T-helper 1 cell treated with Interleukin-12 subunit alpha and Interleukin-12 subunit beta and Interleukin-4 antibody, amounts not matched to agents 30 μg/mL and 1 μg/mL, for 36 hours (primary cell): ENCODE results near the gene S100A3.
"Not testable (repeated sequence)": the region's sequence is repeated elsewhere in the genome, so short reads cannot be mapped to it uniquely, and the experiment has no call there.

Experiments
- H3K27ac Mint-ChIP-seq: one replicate; pipeline ENCODE4 v1.8.0; 2021; ENCODE audit warnings: mild to moderate bottlenecking, mixed read lengths
- H3K27me3 Mint-ChIP-seq: one replicate; pipeline ENCODE4 v1.8.0; 2021; ENCODE audit warnings: low read depth, mixed read lengths
- H3K36me3 Mint-ChIP-seq: one replicate; pipeline ENCODE4 v1.8.0; 2021; ENCODE audit warnings: low read depth, mixed read lengths
- H3K4me1 Mint-ChIP-seq: one replicate; pipeline ENCODE4 v1.8.0; 2021; ENCODE audit warnings: low read depth, mixed read lengths
- H3K4me3 Mint-ChIP-seq: one replicate; pipeline ENCODE4 v1.8.0; 2021; ENCODE audit warnings: mild to moderate bottlenecking, moderate library complexity, mixed read lengths
- H3K9me3 Mint-ChIP-seq: one replicate; pipeline ENCODE4 v1.8.0; 2021; ENCODE audit warnings: mixed read lengths

Gene S100A3

DNA sequence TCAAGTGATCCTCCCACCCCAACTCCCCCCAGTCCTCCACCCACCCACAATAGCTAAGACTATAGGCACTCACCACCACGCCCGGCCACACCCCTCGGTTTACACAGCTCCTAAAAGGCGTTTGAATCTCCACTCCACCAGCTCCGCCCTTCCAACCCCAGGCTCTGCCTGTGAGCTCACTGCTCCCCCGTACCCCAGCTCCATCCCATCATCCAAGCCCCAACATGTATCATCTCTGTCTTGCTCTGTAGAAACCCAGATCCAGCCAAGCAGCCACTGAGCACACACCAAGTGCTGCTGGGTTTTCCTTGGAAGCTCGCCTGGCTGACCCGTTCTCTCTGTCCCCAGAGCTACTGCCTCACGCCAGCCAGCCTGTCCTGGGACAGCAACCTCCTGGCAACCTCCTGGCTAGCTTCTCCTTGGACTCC lies 28.6 kb upstream of the S100A3 start:
- Mint-ChIP-seq H3K36me3 (no peaks in the 10 kb centered on the region), H3K27ac (no peak overlapping the region), H3K4me1 (peaks cover 7% of the 10 kb centered on the region), H3K4me3 (no peak overlapping the region), H3K27me3 (peaks cover 32% of the 10 kb centered on the region), H3K9me3 (no peaks in the 10 kb centered on the region)

DNA sequence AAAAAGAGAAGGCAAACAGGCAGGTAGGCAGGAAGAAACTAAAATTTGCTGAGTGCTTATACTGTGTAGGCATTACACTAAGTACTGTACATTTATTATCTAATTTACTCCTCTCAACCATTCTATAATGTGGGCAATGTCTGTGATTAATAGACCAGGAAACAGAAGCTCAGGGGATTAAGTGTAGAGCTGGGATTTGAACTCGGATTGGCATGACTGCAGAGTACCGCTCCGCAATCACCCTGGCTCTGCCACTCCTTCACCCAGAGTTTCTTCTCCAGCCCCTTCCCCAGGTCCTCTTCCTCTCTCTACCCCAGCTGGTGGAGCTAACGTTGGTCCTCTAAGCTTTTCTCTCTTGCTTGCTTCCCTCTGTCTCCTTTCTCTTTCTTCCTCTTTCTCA lies 28.1 kb upstream of the S100A3 start:
- Mint-ChIP-seq H3K36me3 (no peaks in the 10 kb centered on the region), H3K9me3 (no peaks in the 10 kb centered on the region), H3K4me3 (no peak overlapping the region), H3K4me1 (peaks cover 11% of the 10 kb centered on the region), H3K27ac (no peak overlapping the region), H3K27me3 (peaks cover 32% of the 10 kb centered on the region)

DNA sequence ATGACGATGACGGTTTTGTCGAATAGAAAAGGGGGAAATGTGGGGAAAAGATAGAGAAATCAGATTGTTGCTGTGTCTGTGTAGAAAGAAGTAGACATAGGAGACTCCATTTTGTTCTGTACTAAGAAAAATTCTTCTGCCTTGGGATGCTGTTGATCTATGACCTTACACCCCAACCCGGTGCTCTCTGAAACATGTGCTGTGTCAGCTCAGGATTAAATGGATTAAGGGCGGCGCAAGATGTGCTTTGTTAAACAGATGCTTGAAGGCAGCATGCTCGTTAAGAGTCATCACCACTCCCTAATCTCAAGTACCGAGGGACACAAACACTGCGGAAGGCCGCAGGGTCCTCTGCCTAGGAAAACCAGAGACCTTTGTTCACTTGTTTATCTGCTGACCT lies 26.4 kb upstream of the S100A3 start:
- H3K27me3 Mint-ChIP-seq: peaks cover 36% of the 10 kb centered on the region
- not testable (repeated sequence) for H3K9me3 Mint-ChIP-seq, H3K27ac Mint-ChIP-seq, H3K36me3 Mint-ChIP-seq, H3K4me3 Mint-ChIP-seq
- peaks cover 13% of the 10 kb centered on the region for H3K4me1 Mint-ChIP-seq

GRCh38 chr1:153575081-153575491 lies 26.0 kb upstream of the S100A3 start:
- H3K36me3 Mint-ChIP-seq, H3K4me3 Mint-ChIP-seq, H3K27ac Mint-ChIP-seq, H3K9me3 Mint-ChIP-seq: not testable (repeated sequence)
- peaks cover 13% of the 10 kb centered on the region for H3K4me1 Mint-ChIP-seq
- peaks cover 38% of the 10 kb centered on the region for H3K27me3 Mint-ChIP-seq

DNA sequence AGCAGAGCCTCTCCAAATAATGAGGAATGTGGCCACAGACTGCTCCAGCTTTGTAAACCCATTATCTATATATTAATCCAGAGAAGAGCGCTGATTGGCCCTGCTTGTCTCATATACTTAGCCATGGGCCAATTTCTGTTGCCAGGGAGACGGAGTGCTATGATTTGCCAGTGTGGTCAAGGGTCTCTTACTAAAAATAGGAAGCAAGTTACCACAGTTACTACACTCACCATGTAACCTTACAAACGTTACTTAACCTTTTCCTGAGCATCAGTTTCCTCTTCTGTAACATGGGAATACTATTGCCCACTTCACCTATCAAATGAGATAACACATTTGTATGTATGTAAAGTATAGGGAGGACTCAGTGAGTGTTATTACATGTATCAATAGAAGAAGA lies 24.3 kb upstream of the S100A3 start:
- Mint-ChIP-seq H3K27me3 (peaks cover 25% of the 10 kb centered on the region), H3K4me3 (no peak overlapping the region)

DNA sequence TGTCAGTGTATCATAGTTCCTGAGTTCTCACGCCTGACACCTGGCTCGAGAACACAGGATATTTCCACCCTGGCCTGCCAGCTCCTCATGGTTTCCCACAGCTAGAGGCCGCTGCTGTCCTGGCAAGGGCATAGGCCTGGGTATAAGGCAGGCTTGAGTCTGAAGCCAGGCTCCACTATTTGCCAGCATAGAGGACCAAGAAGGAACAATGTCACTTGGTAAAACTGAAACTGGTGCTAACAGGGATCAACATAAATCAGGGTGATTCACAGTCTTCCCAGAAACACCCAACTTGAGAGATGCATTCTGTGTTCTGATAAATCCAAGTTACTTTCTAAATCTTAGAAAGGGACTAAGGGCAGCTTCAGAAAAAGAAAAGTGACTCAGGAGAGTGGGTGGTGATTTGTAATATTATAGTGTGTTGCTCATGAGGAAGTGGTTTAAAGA lies 23.5 kb upstream of the S100A3 start:
- H3K27ac Mint-ChIP-seq: peak overlapping the region; percentile 34
- no peaks in the 10 kb centered on the region for H3K36me3 Mint-ChIP-seq
- no peaks in the 10 kb centered on the region for H3K9me3 Mint-ChIP-seq
- no peak overlapping the region for H3K4me3 Mint-ChIP-seq
- H3K4me1 Mint-ChIP-seq: peaks cover 25% of the 10 kb centered on the region
- H3K27me3 Mint-ChIP-seq: peaks cover 17% of the 10 kb centered on the region

More for the DNA sequence above, 24.3 kb upstream of the S100A3 start:
- Mint-ChIP-seq H3K4me1 (peaks cover 19% of the 10 kb centered on the region), H3K36me3 (no peaks in the 10 kb centered on the region), H3K27ac (no peak overlapping the region), H3K9me3 (no peaks in the 10 kb centered on the region)

DNA sequence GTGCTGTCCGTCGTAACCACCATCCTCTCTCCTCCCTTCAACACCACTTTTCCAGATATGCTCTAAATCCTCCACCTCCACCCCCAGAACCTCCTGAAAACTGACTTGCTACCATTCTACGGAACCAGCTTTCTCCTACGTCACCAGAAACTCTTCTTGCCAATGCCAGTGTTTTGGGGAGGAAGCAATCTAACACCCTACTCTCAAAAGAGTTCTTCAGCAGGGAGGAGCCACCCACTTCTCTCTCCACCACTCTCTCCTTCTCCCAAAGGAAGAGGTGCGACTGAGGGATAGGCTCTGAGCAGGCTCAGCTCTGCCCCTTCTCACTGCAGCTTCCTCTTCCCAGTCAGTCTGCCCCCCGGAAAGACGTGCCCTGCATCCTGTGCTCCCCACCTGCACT lies 22.6 kb upstream of the S100A3 start:
- Mint-ChIP-seq H3K27me3 (peaks cover 9% of the 10 kb centered on the region), H3K4me3 (no peak overlapping the region), H3K27ac (no peak overlapping the region), H3K9me3 (no peaks in the 10 kb centered on the region), H3K36me3 (no peaks in the 10 kb centered on the region), H3K4me1 (peaks cover 30% of the 10 kb centered on the region)

- Mint-ChIP-seq H3K27ac (no peak overlapping the region), H3K36me3 (no peaks in the 10 kb centered on the region), H3K9me3 (no peaks in the 10 kb centered on the region)
Observed at GRCh38 chr1:153570874-153571273, 21.8 kb upstream of the S100A3 start.

GRCh38 chr1:153569465-153569864 lies 20.4 kb upstream of the S100A3 start:
- Mint-ChIP-seq H3K9me3 (no peaks in the 10 kb centered on the region), H3K27me3 (peaks cover 6% of the 10 kb centered on the region), H3K4me1 (peaks cover 41% of the 10 kb centered on the region), H3K27ac (no peak overlapping the region), H3K36me3 (no peaks in the 10 kb centered on the region), H3K4me3 (no peak overlapping the region)

More at GRCh38 chr1:153570874-153571273, 21.8 kb upstream of the S100A3 start:
- Mint-ChIP-seq H3K27me3 (peaks cover 6% of the 10 kb centered on the region), H3K4me1 (peaks cover 37% of the 10 kb centered on the region), H3K4me3 (no peak overlapping the region)

DNA sequence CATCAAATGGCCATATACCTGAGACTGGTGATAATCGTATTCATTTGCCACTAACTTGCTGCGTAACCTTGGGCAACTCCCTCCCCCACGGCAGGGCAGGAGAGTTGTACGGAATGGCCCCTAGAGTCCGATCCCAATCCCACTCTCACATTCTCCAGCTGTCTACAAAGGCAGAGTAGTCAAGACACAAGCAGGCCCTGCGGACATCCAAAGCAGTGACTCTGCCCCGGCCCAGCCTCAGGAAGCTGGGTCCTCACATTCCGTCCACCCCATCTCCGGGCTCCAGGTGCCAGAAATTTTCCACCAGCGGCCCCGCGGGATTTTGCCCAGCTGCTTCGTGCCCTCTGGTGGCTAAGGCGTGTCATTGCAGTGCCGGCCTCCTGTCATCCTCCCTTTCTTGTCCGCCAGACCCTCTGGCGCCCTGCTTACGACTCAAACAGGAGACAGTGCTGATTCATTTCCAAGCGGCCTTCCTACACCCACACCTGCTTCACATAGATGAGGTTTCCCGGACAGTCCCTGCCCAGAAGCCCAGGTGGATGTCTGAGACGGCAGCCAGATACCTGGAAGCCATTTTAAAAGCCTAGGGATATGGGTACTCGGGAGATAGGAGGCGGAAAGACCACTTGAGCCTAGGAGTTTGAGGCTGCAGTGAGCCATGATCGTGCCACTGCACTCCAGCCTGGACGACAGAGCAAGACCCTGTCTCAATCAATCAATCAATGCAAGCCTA lies 19.5 kb upstream of the S100A3 start:
- Mint-ChIP-seq H3K4me1 (peaks cover 41% of the 10 kb centered on the region), H3K36me3 (no peaks in the 10 kb centered on the region), H3K4me3 (peak overlapping the region; percentile 76), H3K9me3 (no peaks in the 10 kb centered on the region), H3K27me3 (peaks cover 6% of the 10 kb centered on the region), H3K27ac (peak overlapping the region; percentile 78)

GRCh38 chr1:153567621-153568366 lies 18.7 kb upstream of the S100A3 start:
- Mint-ChIP-seq H3K36me3 (no peaks in the 10 kb centered on the region), H3K9me3 (no peaks in the 10 kb centered on the region), H3K4me3 (no peak overlapping the region), H3K27ac (peak overlapping the region; percentile 60), H3K27me3 (peaks cover 6% of the 10 kb centered on the region), H3K4me1 (peaks cover 36% of the 10 kb centered on the region)

- peak overlapping the region; percentile 97 for H3K27ac Mint-ChIP-seq
- peaks cover 6% of the 10 kb centered on the region for H3K27me3 Mint-ChIP-seq
- H3K4me1 Mint-ChIP-seq: peaks cover 30% of the 10 kb centered on the region
- H3K9me3 Mint-ChIP-seq: no peaks in the 10 kb centered on the region
- peak overlapping the region; percentile 36 for H3K4me3 Mint-ChIP-seq
- H3K36me3 Mint-ChIP-seq: no peaks in the 10 kb centered on the region
Observed at GRCh38 chr1:153566414-153567371, 17.6 kb upstream of the S100A3 start.

- peaks cover 4% of the 10 kb centered on the region for H3K27me3 Mint-ChIP-seq
- H3K9me3 Mint-ChIP-seq: no peaks in the 10 kb centered on the region
- peak within 1 kb of the TSS; percentile 99 for H3K27ac Mint-ChIP-seq
- H3K4me3 Mint-ChIP-seq: peak within 1 kb of the TSS; percentile 76
- peaks cover 28% of the 10 kb centered on the region for H3K4me1 Mint-ChIP-seq
- no peaks in the 10 kb centered on the region for H3K36me3 Mint-ChIP-seq
Observed at GRCh38 chr1:153565529-153566374, 16.7 kb upstream of the S100A3 start, which contains the start of gene S100A2. TSS of gene S100A2 (minus strand) at chr1:153565844. CDS start at chr1:153563877, 1,967 bp downstream.
